Measurements from ENCODE around the gene ST6GALNAC5.
A peak's percentile ranks its signal among the peaks of the same experiment; 100 is the strongest.
"Not testable (repeated sequence)": the region's sequence is repeated elsewhere in the genome, so short reads cannot be mapped to it uniquely, and the experiment has no call there.

The ST6GALNAC5 gene

DNA sequence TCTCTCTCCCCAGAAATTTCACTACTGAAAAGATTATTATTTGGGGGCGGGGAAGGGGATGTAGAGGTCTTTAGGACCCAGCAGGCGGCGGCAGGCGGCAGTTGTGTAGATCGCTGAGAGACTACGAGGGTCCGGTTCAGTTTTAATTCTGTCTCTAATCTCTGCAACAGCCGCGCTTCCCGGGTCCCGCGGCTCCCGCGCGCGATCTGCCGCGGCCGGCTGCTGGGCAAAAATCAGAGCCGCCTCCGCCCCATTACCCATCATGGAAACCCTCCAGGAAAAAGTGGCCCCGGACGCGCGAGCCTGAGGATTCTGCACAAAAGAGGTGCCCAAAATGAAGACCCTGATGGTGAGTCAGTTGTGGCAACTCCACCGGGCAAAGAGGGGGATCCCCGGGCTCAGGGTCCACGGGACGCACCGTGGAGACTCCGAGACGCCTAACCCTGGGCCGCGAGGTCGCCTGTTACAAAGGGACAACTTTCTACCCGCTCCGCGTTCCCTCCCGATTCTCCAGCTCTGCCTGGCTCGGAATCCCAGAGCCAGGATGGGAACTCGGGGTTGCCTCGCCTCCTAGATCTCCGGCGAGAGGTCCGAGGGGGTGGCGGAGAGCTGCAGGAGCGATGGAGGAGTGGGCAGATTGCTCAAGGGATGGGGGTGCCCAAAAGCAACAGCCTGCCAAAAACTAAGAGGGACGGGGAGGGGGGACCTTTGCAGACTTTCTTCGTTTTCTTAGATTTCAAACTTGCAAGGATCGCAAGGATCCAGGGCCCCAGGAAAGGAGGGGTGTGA, at the start of gene ST6GALNAC5:
TSS of gene ST6GALNAC5 (plus strand) at position 139 of the 789 bp plus-strand sequence.
- peak in 32 of 56 donors; percentile 2 to 69 (median 20) for DNase-seq

DNA sequence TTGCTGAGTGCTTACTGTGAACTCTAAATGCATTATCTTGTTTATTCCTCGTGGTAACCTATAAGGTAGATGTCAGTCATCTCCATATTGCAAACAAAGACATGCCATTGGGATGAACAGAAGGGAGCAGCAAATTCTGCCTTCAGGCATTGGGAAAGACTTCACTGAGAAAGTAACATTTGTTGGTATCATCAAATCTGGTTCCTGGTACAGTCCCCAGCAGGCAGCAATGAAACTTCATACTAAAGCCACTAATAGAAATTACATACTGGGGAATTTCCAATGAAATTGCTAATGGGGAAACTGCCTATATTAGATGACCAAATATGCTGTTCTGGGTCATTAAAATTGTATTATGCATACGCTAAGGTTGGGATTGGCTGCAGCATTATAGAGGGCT, 47.3 kb upstream of the ST6GALNAC5 start:
- no peak for DNase-seq

DNA sequence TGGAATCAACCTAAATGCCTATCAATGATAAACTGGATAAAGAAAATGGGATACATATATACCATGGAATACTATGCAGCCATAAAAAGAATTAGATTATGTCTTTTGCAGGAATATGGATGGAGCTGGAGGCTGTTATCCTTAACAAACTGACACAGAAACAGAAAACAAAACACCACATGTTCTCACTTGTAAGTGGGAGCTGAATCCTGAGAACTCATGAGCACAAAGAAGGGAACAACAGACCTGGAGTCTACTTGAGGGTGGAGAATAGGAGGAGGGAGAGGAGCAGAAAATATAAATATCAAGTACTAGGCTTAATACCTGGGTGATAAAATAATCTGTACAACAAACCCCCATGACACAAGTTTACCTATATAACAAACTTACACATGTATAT, 44.3 kb upstream of the ST6GALNAC5 start:
- not testable (repeated sequence) for DNase-seq

DNA sequence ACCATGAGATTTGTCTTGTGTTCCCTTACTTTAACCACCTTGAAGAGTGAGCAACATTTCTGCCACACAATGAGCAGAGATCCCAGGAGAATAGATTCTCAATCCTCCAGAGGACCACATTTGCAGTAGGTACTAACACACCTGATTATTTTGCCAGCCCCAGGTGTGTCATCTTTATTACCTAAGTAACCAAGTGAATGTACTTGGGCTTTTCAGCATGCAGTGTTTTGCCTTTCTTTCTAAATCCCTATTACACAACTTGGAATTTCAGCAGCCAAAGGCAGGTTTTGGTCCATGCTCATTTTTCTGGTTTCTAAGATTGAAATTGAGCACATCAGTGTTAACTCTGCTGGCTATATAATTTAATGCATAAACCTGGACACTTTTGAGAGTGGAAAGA, 43.2 kb upstream of the ST6GALNAC5 start:
- DNase-seq, result no peak

DNA sequence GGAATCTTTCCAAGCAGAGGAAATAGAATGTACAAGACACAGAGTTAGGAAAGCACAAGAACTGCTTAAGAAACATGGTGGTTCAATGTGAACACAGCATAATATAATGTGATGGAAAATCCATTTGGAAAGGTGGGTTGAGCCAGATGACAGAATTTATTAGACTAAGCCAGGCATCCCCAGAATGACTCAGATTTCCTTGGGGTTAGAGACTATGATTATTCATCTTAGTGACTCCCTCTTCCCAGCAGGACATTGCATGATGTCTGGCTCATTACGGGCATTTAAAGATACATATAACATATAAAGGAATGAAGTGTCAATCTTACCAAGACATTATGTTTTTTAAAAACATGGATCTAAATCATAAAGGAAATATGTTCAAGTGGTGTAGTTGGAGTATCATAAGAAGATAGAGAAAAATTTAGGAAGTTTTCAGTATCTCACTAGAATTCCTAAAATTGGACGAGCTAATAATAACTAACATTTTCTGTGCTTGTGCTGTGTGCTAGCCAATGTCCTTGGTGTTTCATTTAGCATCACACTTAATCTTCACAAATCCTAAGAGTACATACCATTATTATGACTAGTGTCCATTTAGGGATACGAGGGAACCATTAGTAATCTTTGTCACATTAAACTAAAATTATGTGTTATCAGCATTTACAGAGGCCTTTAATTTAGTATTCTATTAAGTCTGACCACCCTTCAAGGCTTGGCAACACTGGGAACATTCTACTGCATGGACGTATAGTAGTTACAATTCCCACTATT, 41.0 kb upstream of the ST6GALNAC5 start:
- no peak for DNase-seq

DNA sequence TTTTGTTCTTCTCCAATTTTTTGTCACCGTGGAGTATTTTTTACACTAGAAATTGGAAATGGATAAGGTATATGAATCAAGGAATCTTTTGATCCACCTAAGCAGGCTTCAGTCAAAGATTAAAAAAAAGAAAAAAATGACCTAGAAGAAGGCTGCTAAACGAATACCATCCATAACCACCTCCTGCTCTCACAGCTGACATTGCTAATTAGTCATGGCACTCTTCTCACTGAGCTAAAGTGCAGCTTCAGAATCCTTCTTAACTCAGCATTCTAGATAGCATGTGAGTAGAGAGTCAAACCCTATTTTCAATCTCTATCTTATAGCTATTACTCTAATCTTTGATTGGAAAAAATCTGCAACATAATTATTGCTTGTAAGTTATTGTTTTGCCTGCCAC, 40.2 kb upstream of the ST6GALNAC5 start:
- DNase-seq, result no peak

DNA sequence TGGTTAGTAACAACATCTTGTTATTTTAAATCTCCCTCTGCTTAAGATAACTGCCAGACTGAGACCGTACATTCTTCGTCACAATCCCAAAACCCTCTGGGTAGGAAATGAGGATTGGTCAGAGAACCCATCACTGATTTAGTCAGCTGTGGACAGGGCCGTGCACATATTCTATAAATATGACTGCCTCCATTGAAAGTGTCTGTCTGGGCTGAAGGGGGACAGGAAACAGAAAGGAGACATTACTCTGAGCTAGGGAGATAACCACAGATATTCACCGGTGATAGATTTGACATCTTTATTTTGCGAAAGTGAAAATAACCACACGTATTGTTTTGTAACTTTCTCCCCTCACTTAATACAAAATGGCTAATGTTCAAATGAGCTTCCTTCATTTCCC, 36.9 kb upstream of the ST6GALNAC5 start:
- no peak for DNase-seq

DNA sequence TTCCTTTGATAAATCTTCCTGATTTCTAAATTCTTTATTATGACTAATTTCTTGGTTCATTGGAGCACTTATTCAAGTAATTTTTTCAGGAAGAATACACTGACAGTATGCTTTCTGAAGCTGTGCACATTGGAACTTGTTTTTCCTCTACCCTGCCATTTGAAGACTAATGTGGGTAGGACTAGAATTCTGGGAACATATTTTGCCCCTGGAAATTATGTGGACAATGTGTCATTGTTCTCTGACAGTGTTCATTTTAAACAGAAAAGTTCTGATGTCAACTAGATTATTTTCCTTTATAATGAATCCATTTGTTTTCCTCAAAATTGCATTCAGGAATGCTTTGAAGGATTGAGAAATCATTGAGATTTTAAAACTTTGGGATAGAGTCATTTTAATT, 34.8 kb upstream of the ST6GALNAC5 start:
- no peak for DNase-seq

DNA sequence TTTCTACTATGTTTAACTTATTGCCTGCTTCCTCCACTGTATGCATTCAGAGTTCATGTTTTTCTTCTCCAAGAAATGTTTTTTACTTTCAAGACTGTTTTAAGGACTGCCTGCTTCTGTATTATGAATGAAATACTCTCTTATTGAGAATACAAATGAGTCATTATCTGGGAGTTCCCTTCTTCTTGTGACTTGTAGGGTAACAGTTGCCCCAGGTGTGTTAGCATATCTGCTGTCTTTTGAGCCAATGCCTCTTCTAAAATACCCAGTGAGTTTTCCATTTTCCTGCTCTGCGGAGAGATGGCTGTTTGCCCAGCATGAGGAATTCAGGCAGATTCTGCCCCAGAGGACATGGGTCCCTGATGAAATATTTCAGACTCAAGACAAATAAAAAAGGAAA, 34.1 kb upstream of the ST6GALNAC5 start:
- DNase-seq, result no peak

DNA sequence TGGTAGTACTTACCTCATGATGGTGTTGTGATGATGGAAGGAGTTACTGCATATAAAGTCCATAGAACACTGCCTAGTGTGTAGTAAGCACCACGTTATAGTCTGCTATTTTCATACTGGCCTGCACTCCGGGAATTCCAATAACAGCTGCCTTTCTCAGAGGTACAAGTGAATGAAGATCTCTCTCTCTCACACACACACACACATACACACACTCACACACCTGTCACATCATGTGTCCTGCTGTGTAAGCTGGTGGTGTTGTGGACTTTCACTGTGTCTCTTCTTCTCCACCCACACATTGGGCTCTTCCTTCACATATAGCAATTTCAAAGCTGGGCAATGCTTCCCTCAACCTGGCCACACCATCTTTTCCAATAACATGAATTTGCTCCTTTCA, 33.4 kb upstream of the ST6GALNAC5 start:
- no peak for DNase-seq

DNA sequence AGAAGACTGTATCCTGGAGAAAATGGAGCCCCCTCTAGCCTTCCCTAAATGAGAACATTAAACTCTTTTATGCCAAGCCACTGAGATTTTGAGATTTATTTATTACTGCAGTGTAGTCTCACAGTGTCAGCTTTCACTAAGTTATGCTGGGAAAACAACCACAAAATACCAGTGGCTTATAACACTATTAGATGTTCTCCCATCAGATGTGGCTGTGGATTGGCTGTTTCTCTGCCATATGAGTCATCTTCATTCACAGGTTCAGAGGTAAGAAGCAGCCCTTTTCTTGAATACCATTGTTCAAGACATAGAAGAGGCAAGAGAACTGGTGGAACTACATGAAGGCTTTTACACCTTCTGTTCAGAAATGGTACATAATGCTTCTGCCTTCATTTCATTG, 32.1 kb upstream of the ST6GALNAC5 start:
- DNase-seq, result no peak

DNA sequence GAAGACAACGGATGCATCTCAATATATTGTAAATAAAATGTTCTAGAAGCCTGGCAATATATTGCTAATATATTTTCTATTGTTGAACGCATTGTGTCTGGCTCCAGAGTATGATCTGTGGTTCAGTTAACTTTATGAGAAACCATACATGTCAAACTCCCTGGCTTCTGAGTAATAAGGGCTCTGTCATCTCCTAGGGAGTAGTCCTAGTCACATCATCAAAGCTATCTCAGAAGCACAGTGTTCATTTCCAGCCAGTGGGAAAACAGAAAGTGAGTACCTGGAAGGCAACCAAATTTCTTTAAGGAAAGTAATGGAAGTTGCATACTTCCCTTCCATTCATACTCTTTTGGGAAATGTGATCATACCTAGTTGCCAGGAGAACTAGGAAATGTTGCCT, 27.0 kb upstream of the ST6GALNAC5 start:
- DNase-seq, result no peak

DNA sequence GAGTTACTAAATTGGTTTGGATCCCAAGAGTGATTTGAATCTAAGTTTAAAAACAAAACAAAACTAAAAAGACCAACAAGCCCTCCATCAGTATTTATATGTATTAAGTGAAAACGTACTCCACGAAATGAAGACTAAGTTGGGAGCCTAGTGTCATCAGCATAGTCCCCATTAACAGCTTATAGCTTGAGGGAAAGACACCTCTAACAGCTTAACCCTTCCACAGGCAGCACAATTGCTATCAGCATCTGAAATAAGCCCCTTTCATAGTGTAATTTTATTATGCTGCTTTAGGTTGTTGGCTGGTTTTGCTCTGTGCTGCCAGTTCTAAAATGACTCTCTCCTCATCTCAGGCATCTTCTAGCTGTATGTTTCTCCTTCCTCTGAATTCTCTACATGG, 25.8 kb upstream of the ST6GALNAC5 start:
- DNase-seq, result no peak

DNA sequence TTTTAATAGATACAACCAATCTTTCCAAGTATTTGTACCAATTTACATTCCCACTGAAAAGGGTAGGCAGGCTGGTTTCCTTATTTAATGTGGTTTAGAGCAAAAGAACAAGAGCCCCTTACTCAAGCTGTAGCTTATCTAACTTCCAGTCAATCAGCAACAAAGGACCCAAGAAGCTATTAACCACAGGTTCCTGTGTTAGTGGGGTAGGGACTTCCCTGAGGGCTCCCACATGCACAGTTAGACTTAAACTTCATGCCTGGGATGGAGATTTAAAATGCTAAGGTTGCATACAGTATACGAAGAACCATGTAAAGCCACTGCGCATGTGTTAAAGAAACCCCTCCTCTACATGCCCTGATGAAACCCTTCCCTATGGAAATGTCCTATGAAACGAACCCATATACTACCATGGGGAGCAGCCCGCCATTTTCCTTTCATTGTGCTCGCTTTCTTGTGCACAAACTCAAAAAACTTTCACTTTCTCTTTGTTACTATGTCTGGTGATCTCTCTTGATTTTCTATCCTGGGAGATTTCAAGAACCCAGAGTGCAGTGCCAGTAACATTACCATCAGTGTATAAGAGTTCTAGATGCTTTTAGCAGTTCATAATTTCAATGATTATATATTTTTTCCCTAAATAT, 23.3 kb upstream of the ST6GALNAC5 start:
- no peak for DNase-seq

DNA sequence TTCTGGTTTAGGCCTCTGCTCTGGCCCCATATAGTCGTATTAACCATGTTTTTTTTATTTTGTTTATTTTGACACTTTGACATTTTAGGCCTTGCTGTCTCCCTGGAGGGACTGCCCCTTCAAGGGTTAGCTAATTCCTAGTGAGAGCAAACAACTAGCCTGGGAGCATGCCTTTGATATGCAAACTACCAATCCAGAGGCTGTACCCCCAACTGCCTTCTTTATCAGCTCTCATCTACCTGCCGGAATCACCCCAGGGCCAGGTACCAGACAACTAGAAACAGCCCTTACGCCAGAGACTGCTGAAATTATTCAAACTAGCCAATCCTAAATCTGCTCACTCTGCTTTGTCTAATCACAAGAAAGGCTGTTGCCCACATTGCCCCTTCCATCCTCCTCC, 13.0 kb upstream of the ST6GALNAC5 start:
- DNase-seq, result no peak

DNA sequence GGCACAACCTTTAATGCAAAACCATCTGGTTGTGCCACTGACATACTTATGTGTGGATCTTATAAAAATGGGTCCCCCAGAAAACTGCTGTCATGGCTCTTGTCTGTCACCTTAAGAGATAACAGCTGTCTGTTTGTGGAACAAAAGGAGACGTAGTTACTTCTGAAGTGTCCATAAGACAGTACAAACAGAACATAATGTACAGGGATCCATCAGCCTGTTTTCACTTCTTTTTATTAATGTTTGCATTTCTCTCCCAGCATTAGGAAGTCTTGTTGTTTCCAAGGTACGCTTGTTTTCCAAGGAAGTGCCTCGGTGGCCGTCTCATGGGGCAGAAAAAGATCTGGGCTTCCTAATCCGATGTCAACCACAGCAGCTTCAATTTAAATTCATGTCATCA, 11.2 kb upstream of the ST6GALNAC5 start:
- DNase-seq, result no peak

DNA sequence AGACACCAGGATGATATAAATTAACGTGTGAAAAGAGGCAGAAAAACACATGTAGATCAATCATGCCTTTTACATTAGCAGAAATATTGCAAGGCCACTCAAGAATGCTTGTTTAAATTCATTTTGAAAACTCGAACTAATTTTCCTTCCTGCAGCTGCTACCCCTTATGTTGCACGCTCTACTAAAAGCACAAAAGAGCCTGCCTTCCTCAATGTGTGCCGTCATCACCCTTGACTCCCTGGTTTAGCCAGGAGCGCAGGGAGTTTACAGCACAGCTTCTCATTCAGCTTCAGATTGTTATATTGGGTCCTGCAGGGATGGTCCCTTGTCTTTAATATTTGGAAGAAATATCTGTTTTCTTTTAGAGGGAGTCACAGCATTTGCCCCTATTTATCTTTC, 10.1 kb upstream of the ST6GALNAC5 start:
- no peak for DNase-seq

DNA sequence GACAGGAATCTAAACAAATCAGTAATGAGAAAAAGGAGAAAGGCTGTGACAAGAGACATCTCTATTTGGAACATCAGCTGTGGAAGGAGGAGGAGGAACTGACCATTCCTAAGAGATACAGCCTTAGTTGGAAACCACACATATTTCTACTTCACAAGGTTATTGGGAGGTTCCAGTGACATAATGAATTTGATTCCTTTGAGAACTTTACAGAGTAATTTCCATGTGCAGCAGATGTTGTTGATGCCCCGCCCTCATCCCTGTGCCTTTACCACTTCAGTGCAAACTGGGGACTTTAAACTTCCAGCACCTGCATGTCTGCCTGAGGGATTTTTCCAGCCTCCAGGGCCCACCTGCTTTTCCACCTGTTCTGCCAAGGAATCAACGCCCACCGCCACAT, 9.3 kb upstream of the ST6GALNAC5 start:
- no peak for DNase-seq

DNA sequence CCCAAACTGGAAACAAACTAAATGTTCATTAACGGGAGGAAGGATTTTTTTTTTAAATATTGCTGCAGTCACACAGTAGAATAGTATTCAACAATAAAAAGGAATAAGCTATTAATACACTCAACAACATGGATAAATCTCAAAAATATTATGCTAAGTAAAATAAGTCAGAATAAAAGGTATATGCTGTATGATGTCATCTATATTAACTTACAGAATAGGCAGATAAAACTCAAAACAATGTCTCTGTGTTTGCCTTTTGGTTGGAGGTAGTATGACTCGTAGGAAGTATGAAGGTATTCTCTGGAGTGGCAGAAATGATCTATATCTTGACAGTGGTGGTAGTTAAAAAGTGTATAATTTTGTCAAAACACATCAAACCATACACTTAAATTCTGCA, 6.1 kb upstream of the ST6GALNAC5 start:
- no peak for DNase-seq

DNA sequence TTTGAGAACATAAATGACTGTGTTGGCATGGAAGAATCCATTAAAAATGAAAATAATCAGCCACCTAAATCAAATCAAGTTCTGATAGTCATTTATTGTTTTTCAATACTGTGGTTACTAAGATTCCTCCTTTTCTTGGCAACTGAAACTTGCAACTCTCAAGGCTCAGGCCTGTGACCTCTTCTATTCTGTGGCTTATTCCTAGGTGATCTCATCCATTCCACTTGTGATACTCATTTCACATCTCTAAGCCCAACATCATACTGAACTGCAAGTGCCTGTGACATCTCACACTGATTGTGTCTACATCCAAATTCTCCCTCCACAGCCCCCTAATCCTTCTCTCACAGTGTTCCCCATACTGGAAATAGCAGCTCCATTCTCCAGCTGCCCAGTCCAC, 4.8 kb upstream of the ST6GALNAC5 start:
- no peak for DNase-seq

DNA sequence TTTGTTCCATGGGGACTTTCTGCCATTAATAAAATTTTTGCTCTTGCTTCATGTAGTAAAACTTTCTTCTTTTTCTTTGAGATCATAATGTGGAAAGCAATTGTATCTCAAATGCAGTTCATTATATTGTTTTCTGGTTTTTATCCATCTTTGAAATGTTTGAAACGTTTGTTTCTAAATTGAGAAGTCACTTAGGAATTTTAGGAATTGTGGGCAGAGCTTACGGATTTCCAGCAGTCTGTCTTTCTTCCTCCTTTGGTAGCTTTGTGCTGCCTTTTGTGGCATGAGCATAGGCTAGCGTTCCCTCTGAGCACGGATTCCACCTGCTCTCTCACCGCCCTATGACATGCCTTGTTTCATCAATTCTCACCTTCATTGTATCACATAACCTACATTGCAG, 2.9 kb upstream of the ST6GALNAC5 start:
- no peak for DNase-seq

DNA sequence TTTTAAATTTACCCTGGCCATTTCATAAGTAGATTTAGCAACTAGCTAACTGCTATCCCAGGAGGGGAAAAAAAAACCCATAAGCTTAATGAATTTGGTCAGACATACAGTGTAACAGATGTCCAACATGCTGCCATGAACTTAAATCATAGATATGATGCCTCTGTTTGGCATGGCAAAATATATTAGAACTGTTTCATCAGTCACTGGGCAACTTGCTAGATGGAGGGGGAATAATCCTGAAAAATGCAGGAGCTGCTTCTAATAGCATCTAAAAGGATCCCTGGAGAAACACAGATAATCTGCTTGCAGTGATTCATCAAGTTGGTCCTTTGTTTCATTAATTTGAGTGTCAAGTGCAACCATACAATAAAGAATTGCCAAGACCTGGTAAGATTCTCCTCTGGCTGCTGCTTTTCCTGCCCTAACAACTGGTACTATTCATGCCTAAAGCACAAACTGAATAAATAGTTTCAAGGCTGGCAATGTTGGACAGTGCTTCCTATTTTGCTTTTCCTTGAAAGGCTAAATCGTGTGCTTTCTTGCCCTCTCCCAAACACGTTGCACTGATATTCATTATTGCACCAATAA, 1.5 kb upstream of the ST6GALNAC5 start:
- no peak for DNase-seq
